Astrocyte (in vitro differentiated cells and primary cell): ENCODE measurements around the gene STT3B. TPM values are rescaled to one million over a fixed set of nuclear protein-coding genes. Genes with fewer than 3 reads are reported as not detected.

Experiments
- DNase-seq: peaks from one replicate; pipeline ENCODE4 v3.0.0-alpha.2; 2010; ENCODE audit warnings: low read depth
- FAIRE-seq: peaks from 2 replicates; lab custom pipeline; 2011; peaks lifted over from hg19 to GRCh38; lab: Jason Lieb, UNC
- H2AFZ ChIP-seq: 2 replicates; pipeline ENCODE4 v1.6.0; 2012; ENCODE audit warnings: low read depth, low read length, inconsistent platforms
- H3K27ac ChIP-seq: 2 replicates; pipeline ENCODE4 v1.5.1; 2011; ENCODE audit warnings: low read depth, low read length, inconsistent platforms
- H3K27me3 ChIP-seq: 2 replicates; pipeline ENCODE4 v1.6.0; 2011; ENCODE audit warnings: low read length, inconsistent platforms; ENCODE audit not compliant: insufficient read depth
- H3K36me3 ChIP-seq: 2 replicates; pipeline ENCODE4 v1.5.1; 2011; ENCODE audit warnings: low read length, inconsistent platforms; ENCODE audit not compliant: insufficient read depth
- H3K4me1 ChIP-seq: 2 replicates; pipeline ENCODE4 v1.5.1; 2011; ENCODE audit warnings: low read length, inconsistent platforms; ENCODE audit not compliant: insufficient read depth
- H3K4me2 ChIP-seq: 2 replicates; pipeline ENCODE4 v1.6.0; 2012; ENCODE audit warnings: low read length, inconsistent platforms
- H3K4me3 ChIP-seq: 2 replicates; pipeline ENCODE4 v1.5.1; 2011; ENCODE audit warnings: low read depth, mild to moderate bottlenecking, low read length, inconsistent platforms; ENCODE audit not compliant: insufficient read depth
- H3K79me2 ChIP-seq: 2 replicates; pipeline ENCODE4 v1.6.0; 2012; ENCODE audit warnings: mild to moderate bottlenecking, low read length, inconsistent platforms; ENCODE audit not compliant: insufficient read depth
- H3K9ac ChIP-seq: 2 replicates; pipeline ENCODE4 v1.6.0; 2012; ENCODE audit warnings: mild to moderate bottlenecking, low read length, inconsistent platforms
- H3K9me3 ChIP-seq: 2 replicates; pipeline ENCODE4 v1.5.1; 2012; ENCODE audit warnings: low read depth, mild to moderate bottlenecking, low read length, inconsistent platforms; ENCODE audit not compliant: insufficient read depth
- H4K20me1 ChIP-seq: 2 replicates; pipeline ENCODE4 v1.6.0; 2012; ENCODE audit warnings: low read length, inconsistent platforms; ENCODE audit not compliant: insufficient read depth
- H3K27ac Mint-ChIP-seq: one replicate; pipeline ENCODE4 v1.8.0; 2021; ENCODE audit warnings: mild to moderate bottlenecking, mixed read lengths; ENCODE audit not compliant: unreplicated experiment
- H3K27me3 Mint-ChIP-seq: one replicate; pipeline ENCODE4 v1.8.0; 2021; ENCODE audit warnings: low read depth, mixed read lengths; ENCODE audit not compliant: unreplicated experiment
- H3K36me3 Mint-ChIP-seq: one replicate; pipeline ENCODE4 v1.8.0; 2021; ENCODE audit warnings: low read depth, mixed read lengths; ENCODE audit not compliant: unreplicated experiment
- H3K4me1 Mint-ChIP-seq: one replicate; pipeline ENCODE4 v1.8.0; 2021; ENCODE audit warnings: low read depth, mixed read lengths; ENCODE audit not compliant: unreplicated experiment
- H3K4me3 Mint-ChIP-seq: one replicate; pipeline ENCODE4 v1.8.0; 2021; ENCODE audit warnings: mild to moderate bottlenecking, moderate library complexity, mixed read lengths; ENCODE audit not compliant: unreplicated experiment
- H3K9me3 Mint-ChIP-seq: one replicate; pipeline ENCODE4 v1.8.0; 2021; ENCODE audit warnings: mild to moderate bottlenecking, mixed read lengths; ENCODE audit not compliant: unreplicated experiment
- CTCF ChIP-seq: IDR thresholded peaks from 2 replicates; pipeline ENCODE4 v1.5.1; 2011; ENCODE audit warnings: low read depth, mild to moderate bottlenecking, inconsistent platforms, low read length, moderate library complexity; ENCODE audit not compliant: insufficient read depth
- EZH2 ChIP-seq: IDR thresholded peaks from 2 replicates; pipeline ENCODE4 v1.6.1; 2012; ENCODE audit warnings: mild to moderate bottlenecking, low read length, inconsistent platforms; ENCODE audit not compliant: insufficient read depth
- total RNA-seq: library from RNA; stranded (reverse); gene quantifications from 2 replicates; pipeline ENCODE4 v1.2.1, GENCODE V29; 2021

The STT3B gene
- total RNA-seq, 1 donor from 2014 or later = 156 TPM

GRCh38 chr3:31680072-31680870, 147.5 kb downstream of the STT3B start:
- H3K4me1 Mint-ChIP-seq = peaks cover 27% of the 10 kb centered on the region
- Histone ChIP-seq H3K79me2 (no peaks in the 10 kb centered on the region), H3K9ac (no peak overlapping the region), H3K9me3 (no peaks in the 10 kb centered on the region), H4K20me1 (no peaks in the 10 kb centered on the region), H3K4me2 (peak overlapping the region; percentile 9), H2AFZ (no peak overlapping the region), H3K4me3 (no peak overlapping the region), H3K27me3 (no peaks in the 10 kb centered on the region), H3K36me3 (no peaks in the 10 kb centered on the region), H3K27ac (no peak overlapping the region), H3K4me1 (peaks cover 3% of the 10 kb centered on the region)
- no peak overlapping the region for H3K4me3 Mint-ChIP-seq
- no peak for TF ChIP-seq CTCF
- no peak for TF ChIP-seq EZH2
- H3K27me3 Mint-ChIP-seq = no peaks in the 10 kb centered on the region
- no peaks in the 10 kb centered on the region for H3K9me3 Mint-ChIP-seq
- H3K27ac Mint-ChIP-seq = peak overlapping the region; percentile 60
- peaks cover 18% of the 10 kb centered on the region for H3K36me3 Mint-ChIP-seq
- DNase-seq = no peak
- no peak for FAIRE-seq
